PC-3 (cell line): Measurements from ENCODE around the gene LRRC8C. TPM values are rescaled to one million over a fixed set of nuclear protein-coding genes. Genes with fewer than 3 reads are reported as not detected.

ENCODE experiments used
- ATAC-seq: fragments of 200-7000 bp; cut with Tn5 transposase; 2 replicates; pipeline ENCODE4 v1.9.1; 2020; ENCODE audit warnings: mild to moderate bottlenecking, moderate library complexity
- BruUV-seq: library from RNA; stranded (reverse); fragments of 400-500 nt; replicated peaks from 2 replicates; lab custom pipeline; 2021; lab: Mats Ljungman, UMichigan
- CTCF ChIA-PET: fragments of 300-600 bp; sonication (Branson Sonifier 250); formaldehyde crosslinking; loops from one replicate; lab custom pipeline; 2022; ENCODE audit warnings: antibody characterized with exemption; lab: Charles Lee
- POLR2A ChIA-PET: fragments of 300-600 bp; sonication (Branson Sonifier 250); formaldehyde crosslinking; loops from one replicate; lab custom pipeline; 2022; ENCODE audit warnings: antibody characterized with exemption; ENCODE audit not compliant: unreplicated experiment; lab: Charles Lee
- DNase-seq: peaks from one replicate; pipeline ENCODE4 v3.0.0-alpha.2; 2015
- H2AFZ ChIP-seq: fragments of 300-600 bp; sonication (generic); 2 replicates; pipeline ENCODE4 v1.6.0; 2016; ENCODE audit warnings: antibody characterized with exemption, low read length
- H3F3A ChIP-seq: fragments of 300-600 bp; sonication (generic); one replicate; pipeline ENCODE4 v1.6.0; 2017; ENCODE audit warnings: antibody characterized with exemption, low read length, control low read depth, mild to moderate bottlenecking; ENCODE audit not compliant: unreplicated experiment
- H3K27ac ChIP-seq: fragments of 300-600 bp; sonication (generic); 2 replicates; pipeline ENCODE4 v1.5.1; 2016; ENCODE audit warnings: mild to moderate bottlenecking, low read length
- H3K27me3 ChIP-seq: fragments of 300-600 bp; sonication (generic); 2 replicates; pipeline ENCODE4 v1.6.1; 2016; ENCODE audit warnings: low read length, mixed read lengths
- H3K36me3 ChIP-seq: fragments of 300-600 bp; sonication (generic); 2 replicates; pipeline ENCODE4 v1.6.1; 2016; ENCODE audit warnings: low read depth, mixed run types, low read length, mixed read lengths
- H3K4me1 ChIP-seq: fragments of 300-600 bp; sonication (generic); 2 replicates; pipeline ENCODE4 v1.5.1; 2016; ENCODE audit warnings: low read length; ENCODE audit not compliant: insufficient read depth
- H3K4me2 ChIP-seq: fragments of 300-600 bp; sonication (generic); 2 replicates; pipeline ENCODE4 v1.6.0; 2016; ENCODE audit warnings: low read length
- H3K4me3 ChIP-seq: fragments of 300-600 bp; sonication (generic); 2 replicates; pipeline ENCODE4 v1.5.1; 2016; ENCODE audit warnings: mild to moderate bottlenecking, low read length, mixed read lengths
- H3K79me2 ChIP-seq: fragments of 300-600 bp; sonication (generic); 2 replicates; pipeline ENCODE4 v1.6.1; 2017; ENCODE audit warnings: low read length, mixed read lengths
- H3K9ac ChIP-seq: fragments of 300-600 bp; sonication (generic); 2 replicates; pipeline ENCODE4 v1.6.0; 2016; ENCODE audit warnings: mild to moderate bottlenecking, low read length
- H3K9me2 ChIP-seq: fragments of 300-600 bp; sonication (generic); replicated peaks from 2 replicates; pipeline ENCODE4 v1.6.1; 2016; ENCODE audit warnings: mixed run types, low read length, mixed read lengths
- H3K9me3 ChIP-seq: fragments of 300-600 bp; sonication (generic); 2 replicates; pipeline ENCODE4 v1.6.1; 2016; ENCODE audit warnings: low read length, mixed read lengths
- H4K20me1 ChIP-seq: fragments of 300-600 bp; sonication (generic); 2 replicates; pipeline ENCODE4 v1.6.1; 2016; ENCODE audit warnings: low read length, mixed read lengths
- EZH2 ChIP-seq: fragments of 300-600 bp; sonication (generic); IDR thresholded peaks from one replicate; pipeline ENCODE4 v1.6.1; 2017; ENCODE audit warnings: antibody characterized with exemption, mild to moderate bottlenecking, low read length; ENCODE audit not compliant: unreplicated experiment
- EZH2phosphoT487 ChIP-seq: fragments of 300-600 bp; sonication (generic); IDR thresholded peaks from 2 replicates; pipeline ENCODE4 v1.6.1; 2018; ENCODE audit warnings: mild to moderate bottlenecking, antibody characterized with exemption, low read length, borderline replicate concordance
- intact Hi-C: fragments of 100-400 bp; cut with micrococcal nuclease; formaldehyde crosslinking; loops from 2 replicates; pipeline ENCODE4 v1.9.0; 2023
- total RNA-seq: library from RNA; depleted of rRNA; stranded (reverse); fragments of >200 nt; gene quantifications from 2 replicates; pipeline ENCODE4 v1.2.3, GENCODE V29; 2014
- TF ChIP-seq, protein P1 (sequence below): fragments of 300-600 bp; sonication (generic); conservative IDR thresholded peaks from 2 replicates; pipeline ENCODE4 v1.5.1; 2017; ENCODE audit warnings: antibody characterized with exemption, low read depth, mild to moderate bottlenecking, low read length

The LRRC8C gene
- total RNA-seq, 1 experiment from 2014 or later: 4.3 TPM

DNA sequence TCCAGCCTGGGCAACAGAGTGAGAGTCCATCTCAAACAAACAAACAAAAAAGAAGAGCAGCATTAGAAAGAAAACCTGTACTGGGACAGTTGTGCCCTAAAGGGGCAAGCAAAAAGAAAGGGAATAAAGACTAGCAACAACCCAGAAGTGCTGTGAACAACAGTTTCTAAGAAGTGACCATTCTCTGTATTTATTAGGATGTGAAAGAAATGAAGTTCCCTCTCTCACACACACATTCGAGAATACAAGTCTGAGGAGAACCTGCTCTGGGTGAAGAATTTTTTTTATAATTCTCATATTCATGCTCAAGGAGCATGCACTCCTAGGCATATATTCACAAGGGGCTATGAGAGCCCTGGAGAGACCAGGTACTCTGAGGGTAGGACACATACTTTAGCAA, 128.4 kb downstream of the LRRC8C start:
- H3K9me3 ChIP-seq: no peaks in the 10 kb centered on the region
- no peak for ATAC-seq
- ChIA-PET POLR2A (no interaction called here), CTCF (no interaction called here)
- no peaks in the 10 kb centered on the region for H3K79me2 ChIP-seq
- no TSS peak for BruUV-seq
- no peak overlapping the region for H3K4me3 ChIP-seq
- no peaks in the 10 kb centered on the region for H3K27me3 ChIP-seq
- TF ChIP-seq EZH2phosphoT487: no peak
- TF ChIP-seq, protein P1, sequence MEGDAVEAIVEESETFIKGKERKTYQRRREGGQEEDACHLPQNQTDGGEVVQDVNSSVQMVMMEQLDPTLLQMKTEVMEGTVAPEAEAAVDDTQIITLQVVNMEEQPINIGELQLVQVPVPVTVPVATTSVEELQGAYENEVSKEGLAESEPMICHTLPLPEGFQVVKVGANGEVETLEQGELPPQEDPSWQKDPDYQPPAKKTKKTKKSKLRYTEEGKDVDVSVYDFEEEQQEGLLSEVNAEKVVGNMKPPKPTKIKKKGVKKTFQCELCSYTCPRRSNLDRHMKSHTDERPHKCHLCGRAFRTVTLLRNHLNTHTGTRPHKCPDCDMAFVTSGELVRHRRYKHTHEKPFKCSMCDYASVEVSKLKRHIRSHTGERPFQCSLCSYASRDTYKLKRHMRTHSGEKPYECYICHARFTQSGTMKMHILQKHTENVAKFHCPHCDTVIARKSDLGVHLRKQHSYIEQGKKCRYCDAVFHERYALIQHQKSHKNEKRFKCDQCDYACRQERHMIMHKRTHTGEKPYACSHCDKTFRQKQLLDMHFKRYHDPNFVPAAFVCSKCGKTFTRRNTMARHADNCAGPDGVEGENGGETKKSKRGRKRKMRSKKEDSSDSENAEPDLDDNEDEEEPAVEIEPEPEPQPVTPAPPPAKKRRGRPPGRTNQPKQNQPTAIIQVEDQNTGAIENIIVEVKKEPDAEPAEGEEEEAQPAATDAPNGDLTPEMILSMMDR: no peak
- no peak for TF ChIP-seq EZH2
- no peak overlapping the region for H3K27ac ChIP-seq
- H3K9me2 ChIP-seq: no peaks in the 10 kb centered on the region
- intact Hi-C loops: loop anchor here (5.0 to 10.0 kb wide), 2 partner anchors 39 to 67 kb away; no protein-coding TSS in a partner anchor
- H3K36me3 ChIP-seq: no peaks in the 10 kb centered on the region
- no peak overlapping the region for H2AFZ ChIP-seq
- H3K4me1 ChIP-seq: peaks cover 10% of the 10 kb centered on the region; the same call in 1 of the 2 replicates
- H4K20me1 ChIP-seq: no peaks in the 10 kb centered on the region
- no peak overlapping the region for H3K4me2 ChIP-seq
- DNase-seq: no peak
- no peaks in the 10 kb centered on the region for H3F3A ChIP-seq
- no peak overlapping the region for H3K9ac ChIP-seq

DNA sequence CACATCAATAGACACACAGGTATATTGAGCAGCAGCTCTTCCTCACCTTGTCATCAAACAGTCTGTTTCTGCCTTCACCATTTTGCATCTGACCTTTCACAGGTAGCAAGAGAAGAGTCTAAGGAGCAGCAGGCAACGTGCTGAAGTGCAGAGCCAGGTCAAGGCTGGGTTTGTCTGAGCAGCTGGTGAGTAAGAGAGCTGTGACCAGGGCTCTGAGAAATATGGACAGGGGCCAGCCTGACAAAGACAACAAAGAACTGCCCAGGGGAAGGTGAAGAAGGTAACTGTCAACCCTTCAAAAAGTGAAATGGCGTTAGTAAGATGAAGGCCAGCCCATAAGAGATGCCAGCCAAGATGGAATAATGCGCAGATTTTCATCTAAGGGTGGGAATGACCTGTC, 129.0 kb downstream of the LRRC8C start:
- ATAC-seq (no peak), DNase-seq (no peak)
- Histone ChIP-seq H3K27me3 (no peaks in the 10 kb centered on the region), H3K4me2 (peak overlapping the region; percentile 89), H3K9ac (no peak overlapping the region), H3K27ac (no peak overlapping the region), H2AFZ (peak overlapping the region; percentile 89; the same call in 1 of the 2 replicates), H3F3A (no peaks in the 10 kb centered on the region), H3K79me2 (no peaks in the 10 kb centered on the region), H3K4me3 (no peak overlapping the region), H3K4me1 (peaks cover 10% of the 10 kb centered on the region; the same call in 1 of the 2 replicates), H3K36me3 (no peaks in the 10 kb centered on the region), H4K20me1 (no peaks in the 10 kb centered on the region), H3K9me2 (no peaks in the 10 kb centered on the region), H3K9me3 (no peaks in the 10 kb centered on the region)
- ChIA-PET POLR2A (interaction anchor here (0.5 kb wide), 1 partner anchor 109 kb away, joined by 3 read pairs; no protein-coding TSS in a partner anchor), CTCF (interaction anchor here (1.2 to 1.5 kb wide), 2 partner anchors 126 to 130 kb away, joined by 3 to 5 read pairs; no protein-coding TSS in a partner anchor)
- BruUV-seq: no TSS peak
- intact Hi-C loops: loop anchor here (2.0 to 10.0 kb wide), 3 partner anchors 40 to 245 kb away; no protein-coding TSS in a partner anchor
- TF ChIP-seq EZH2 (no peak), EZH2phosphoT487 (no peak)
- TF ChIP-seq, protein P1: no peak

DNA sequence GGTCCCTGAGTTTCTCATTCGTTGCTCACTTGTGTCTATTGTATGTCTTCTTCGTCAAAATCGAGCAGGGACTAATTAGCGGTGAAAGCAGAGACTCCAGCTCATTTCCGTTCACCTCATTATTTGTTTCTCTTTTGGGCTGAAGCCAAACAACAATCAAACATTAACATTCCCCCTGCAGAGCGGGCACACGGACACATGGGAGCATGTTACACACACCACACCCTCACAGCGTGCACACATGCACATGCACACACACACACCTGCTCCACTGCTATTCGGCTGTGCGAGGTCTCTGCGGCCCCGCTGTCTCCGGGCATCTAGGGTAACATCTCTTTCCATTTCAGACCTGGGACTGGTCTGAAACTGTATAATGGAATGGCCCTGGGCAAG, 129.5 kb downstream of the LRRC8C start:
- H3K4me2 ChIP-seq: peak overlapping the region; percentile 89
- no peak overlapping the region for H3K9ac ChIP-seq

More for the DNA sequence above, 129.5 kb downstream of the LRRC8C start:
- Histone ChIP-seq H3K4me3 (peak overlapping the region; percentile 67), H3K79me2 (no peaks in the 10 kb centered on the region), H3K27me3 (no peaks in the 10 kb centered on the region), H4K20me1 (no peaks in the 10 kb centered on the region), H3F3A (no peaks in the 10 kb centered on the region), H3K9me2 (no peaks in the 10 kb centered on the region), H3K9me3 (no peaks in the 10 kb centered on the region), H3K27ac (no peak overlapping the region), H3K36me3 (no peaks in the 10 kb centered on the region), H2AFZ (peak overlapping the region; percentile 89), H3K4me1 (peaks cover 10% of the 10 kb centered on the region; the same call in 1 of the 2 replicates)
- no TSS peak for BruUV-seq
- intact Hi-C loops: loop anchor here (2.0 to 10.0 kb wide), 3 partner anchors 40 to 246 kb away; no protein-coding TSS in a partner anchor
- TF ChIP-seq, protein P1: no peak
- TF ChIP-seq EZH2: no peak
- no peak for TF ChIP-seq EZH2phosphoT487
- POLR2A ChIA-PET: interaction anchor here (0.5 to 0.9 kb wide), 2 partner anchors 109 to 127 kb away, joined by 3 to 4 read pairs; no protein-coding TSS in a partner anchor
- CTCF ChIA-PET: interaction anchor here (0.5 to 1.5 kb wide), 9 partner anchors 22 to 279 kb away, joined by 3 to 12 read pairs (median 4); partner anchors contain the start of gene LRRC8C
- ATAC-seq (peak; percentile 58), DNase-seq (peak; percentile 17)
